Activated CD4-positive, alpha-beta T cell treated with anti-CD3 and anti-CD28 coated beads, Interleukin-2, amount 50 U/mL, for 1 hour (primary cell): ENCODE results near the gene CTAGE4.
"Not testable (repeated sequence)": the region's sequence is repeated elsewhere in the genome, so short reads cannot be mapped to it uniquely, and the experiment has no call there.

Experiments used
- DNase-seq: peaks from one replicate; pipeline ENCODE4 v3.0.0-alpha.2; 2020

Gene CTAGE4

GRCh38 chr7:144183166-144183565, at the start of gene CTAGE4:
TSS of gene CTAGE4 (plus strand) at chr7:144183466. CDS start at chr7:144183504, 38 bp downstream.
- not testable (repeated sequence) for DNase-seq

- DNase-seq = no peak
These were observed 49.1 kb upstream of the CTAGE4 start for GRCh38 chr7:144134116-144134515.

DNA sequence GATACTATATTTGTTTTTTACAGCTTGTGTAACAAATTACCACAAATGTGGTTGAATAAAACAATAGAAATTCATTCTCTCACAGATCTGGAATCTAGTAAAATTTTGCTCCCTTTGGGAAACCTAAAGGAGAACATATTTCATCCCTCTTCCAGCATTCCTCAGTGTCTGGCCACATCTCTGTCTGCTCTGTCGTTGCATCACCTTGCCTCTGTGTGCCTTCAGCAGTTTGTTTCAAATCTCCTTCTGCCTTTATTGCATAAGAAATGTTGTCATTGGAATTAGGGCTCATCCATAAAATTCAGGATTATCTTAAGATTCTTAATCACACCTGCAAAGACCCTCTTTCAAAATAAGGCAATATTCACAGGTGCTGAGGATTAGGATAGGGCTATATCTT, 45.8 kb upstream of the CTAGE4 start:
- no peak for DNase-seq

DNA sequence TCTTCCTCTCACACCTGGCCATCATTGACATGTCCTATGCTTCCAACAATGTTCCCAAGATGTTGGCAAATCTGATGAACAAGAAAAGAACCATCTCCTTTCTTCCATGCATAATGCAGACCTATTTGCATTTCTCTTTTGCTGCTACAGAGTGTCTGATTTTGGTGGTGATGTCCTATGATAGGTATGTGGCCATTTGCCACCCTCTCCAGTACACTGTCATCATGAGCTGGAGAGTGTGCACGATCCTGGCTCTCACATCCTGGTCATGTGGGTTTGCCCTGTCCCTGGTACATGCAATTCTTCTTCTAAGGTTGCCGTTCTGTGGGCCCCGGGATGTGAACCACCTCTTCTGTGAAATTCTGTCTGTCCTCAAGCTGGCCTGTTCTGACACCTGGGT, 41.1 kb upstream of the CTAGE4 start:
- DNase-seq = no peak

DNA sequence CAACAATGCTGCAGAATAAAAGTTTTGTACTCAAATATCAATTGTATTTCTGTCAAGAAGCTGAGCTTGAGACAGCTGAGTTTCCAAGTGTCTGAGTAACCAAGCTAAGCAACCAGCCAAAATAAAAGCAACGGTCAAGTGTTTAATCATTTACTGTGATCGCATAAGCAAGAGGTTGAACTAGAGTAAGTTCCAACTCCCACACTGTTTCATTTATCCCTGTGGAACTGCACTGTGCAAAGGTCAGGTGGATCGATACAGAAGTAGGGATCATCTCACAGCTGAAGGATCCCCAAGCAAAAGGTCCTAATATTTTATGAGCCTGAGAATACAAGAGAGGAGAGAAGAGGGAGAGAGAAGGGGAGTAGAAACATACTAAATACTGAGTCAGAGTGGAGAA, 38.8 kb upstream of the CTAGE4 start:
- no peak for DNase-seq

DNA sequence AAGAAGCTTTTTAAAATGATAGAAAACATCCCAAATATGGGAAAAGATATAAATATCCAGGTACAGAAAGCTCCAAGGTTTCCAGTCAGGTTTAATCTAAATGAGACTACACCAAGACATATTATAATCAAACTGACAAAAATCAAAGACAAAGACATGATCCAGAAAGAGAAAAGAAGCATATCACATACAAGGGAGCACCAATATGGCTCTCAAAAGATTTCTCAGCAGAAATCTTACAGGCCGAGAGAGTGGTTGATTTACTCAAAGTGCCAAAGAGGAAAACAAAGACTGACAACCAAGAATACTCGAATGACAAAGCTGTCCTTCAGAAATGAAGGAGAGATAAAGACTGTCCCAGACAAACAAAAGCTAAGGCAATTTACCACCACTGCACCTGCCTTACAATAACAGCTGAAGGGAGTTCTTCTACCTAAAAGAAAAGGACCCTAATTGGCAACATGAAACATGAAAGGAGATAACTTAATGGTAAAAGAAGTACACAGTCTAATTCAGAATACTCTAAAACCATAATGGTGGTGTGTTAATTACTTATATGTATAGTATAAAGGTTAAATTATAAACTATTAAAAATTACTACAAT, 34.9 kb upstream of the CTAGE4 start:
- DNase-seq = no peak

DNA sequence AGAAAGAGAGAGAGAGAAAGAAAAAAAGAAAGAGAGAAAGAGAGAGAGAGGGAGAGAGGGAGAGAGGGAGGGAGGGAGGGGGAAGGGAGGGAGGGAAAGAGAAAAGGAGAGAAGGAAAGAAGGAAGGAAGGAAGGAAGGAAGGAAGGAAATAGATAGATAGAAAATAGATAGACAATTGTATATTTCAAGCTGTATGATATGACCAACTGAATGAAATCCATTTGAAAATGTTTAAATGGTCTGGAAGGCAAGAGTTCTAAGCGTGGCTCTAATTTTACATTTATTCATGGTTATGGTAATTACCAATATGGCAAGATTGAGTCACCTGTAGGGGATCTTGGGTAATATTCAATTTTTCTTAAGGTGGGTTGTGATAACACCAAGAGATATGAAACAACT, 24.4 kb upstream of the CTAGE4 start:
- DNase-seq = no peak

- no peak for DNase-seq
These were observed 18.5 kb upstream of the CTAGE4 start for GRCh38 chr7:144164784-144165183.

- DNase-seq = not testable (repeated sequence)
These were observed 11.5 kb upstream of the CTAGE4 start for GRCh38 chr7:144171594-144172350.

DNA sequence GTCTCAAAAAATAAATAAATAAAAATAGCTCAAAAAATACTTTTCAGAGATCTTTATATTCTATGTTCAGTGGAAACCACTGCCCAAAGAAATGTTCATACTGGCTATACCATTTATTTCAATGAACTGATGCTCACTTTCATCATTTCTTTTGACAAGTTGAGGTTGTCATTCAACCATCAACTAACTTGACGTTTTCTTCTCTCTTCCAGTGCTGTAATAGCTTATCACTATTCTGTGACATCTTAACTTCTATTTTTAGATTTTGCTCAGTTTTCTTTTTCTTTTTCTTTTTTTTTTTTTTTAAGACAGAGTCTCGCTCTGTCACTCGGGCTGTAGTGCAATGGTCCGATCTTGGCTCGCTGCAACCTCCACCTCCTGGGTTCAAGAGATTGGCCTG, 8.7 kb upstream of the CTAGE4 start:
- DNase-seq = no peak

DNA sequence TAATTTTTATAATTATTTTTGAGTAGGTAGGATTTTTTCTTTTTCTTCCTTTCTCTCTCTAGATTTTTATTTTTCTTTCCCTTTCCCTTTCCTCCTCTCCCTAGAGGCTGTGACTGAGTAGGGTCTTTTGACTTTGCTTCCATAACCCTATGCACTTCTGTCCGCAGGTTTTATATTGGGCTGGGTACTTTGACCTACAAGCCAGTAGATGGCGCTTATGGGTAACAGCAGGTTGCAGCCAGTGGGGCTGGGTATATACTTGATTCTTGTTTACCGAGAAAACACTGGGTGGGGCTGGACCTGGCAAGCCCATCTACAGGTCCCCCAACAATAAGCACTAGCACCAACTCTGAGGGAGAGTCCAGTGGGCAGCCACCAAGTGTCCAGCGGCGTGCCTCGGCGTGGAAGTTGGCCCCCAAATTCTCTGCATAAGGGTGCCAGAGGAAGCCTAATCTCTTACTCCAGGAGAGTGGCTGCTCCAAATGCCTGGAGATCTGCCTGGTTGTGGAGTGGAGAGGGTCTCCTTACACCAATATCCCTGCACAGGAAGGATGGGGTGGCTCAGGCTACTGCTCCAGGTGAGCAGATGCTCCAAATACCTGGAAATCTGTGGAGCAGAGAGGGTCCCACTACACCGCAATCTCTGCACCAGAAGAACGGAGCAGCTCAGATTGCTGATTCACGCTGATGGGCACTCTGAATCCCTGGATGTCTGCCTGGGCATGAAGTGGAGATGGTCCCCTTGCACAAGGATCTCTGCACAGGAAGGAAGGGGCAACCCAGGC, 4.7 kb upstream of the CTAGE4 start:
- DNase-seq = peak; percentile 6

- DNase-seq = not testable (repeated sequence)
These were observed 4.1 kb upstream of the CTAGE4 start for GRCh38 chr7:144179165-144179479.

- DNase-seq = not testable (repeated sequence)
These were observed 4.6 kb downstream of the CTAGE4 start for GRCh38 chr7:144187848-144188247.

- DNase-seq = not testable (repeated sequence)
These were observed 5.4 kb downstream of the CTAGE4 start for GRCh38 chr7:144188578-144189171.

DNA sequence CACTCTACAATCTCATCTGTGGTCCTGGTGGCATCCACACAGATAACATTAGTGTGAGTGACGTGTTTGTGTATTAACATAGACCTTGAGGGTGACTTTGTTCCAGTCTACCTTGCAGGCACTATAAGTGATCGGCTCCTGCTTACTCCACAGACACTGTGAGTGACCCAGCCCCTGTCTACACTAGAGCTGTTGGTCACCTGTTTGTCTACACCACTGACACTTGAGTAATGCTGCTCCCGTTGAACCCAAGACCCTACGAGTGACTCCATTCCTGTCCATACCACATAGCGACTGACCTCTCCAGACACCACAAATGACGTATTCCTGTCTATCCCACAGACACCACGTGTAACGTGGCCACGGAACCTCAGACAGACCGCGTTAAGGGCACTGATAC, 10.5 kb downstream of the CTAGE4 start:
- not testable (repeated sequence) for DNase-seq

- not testable (repeated sequence) for DNase-seq
These were observed 11.2 kb downstream of the CTAGE4 start for GRCh38 chr7:144194453-144194852.

- DNase-seq = not testable (repeated sequence)
These were observed 12.1 kb downstream of the CTAGE4 start, which contains the start of gene ARHGEF35 for GRCh38 chr7:144195212-144195872. TSS of gene ARHGEF35 (minus strand) at chr7:144195833. CDS start at chr7:144188383, 7,450 bp downstream.

DNA sequence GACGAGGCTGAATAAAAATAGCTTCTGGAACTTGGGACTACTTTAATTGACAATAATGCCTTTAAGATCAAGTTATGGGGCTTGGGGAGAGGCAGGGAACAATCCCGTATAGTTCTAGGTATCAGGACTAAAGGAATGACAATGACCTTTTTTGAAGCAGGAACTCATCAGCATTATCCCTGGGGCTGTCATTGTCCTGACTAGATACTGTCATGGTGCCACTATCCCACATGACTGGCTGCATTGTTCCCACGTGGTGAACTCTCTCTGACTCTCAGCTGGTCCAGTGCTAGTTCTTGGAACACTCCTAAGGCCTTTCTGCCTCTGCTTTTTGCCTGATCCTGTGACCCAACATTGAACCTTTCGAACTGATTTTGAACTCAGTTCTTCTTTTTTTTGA, 15.7 kb downstream of the CTAGE4 start:
- DNase-seq = not testable (repeated sequence)

DNA sequence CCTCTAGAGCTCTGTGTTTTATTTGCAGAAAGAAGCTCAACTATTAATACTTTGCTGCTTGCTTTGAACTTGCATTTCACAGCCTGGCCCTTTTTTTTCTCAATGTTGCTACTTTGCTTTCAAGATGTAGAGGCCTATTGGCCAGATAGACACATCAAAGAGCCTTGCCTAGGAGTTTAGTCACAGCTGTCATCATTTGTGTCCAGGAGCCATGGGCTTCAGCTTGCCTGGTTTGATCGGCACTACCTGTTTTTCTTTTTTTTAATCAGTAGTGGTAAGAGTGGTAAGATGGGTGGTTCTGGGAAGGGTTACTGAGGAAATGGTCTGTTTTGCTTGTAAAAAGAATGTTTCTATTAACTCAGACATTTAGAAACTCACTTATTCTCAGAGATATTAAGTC, 18.7 kb downstream of the CTAGE4 start:
- not testable (repeated sequence) for DNase-seq

GRCh38 chr7:144203086-144203485, 19.8 kb downstream of the CTAGE4 start:
- not testable (repeated sequence) for DNase-seq

GRCh38 chr7:144205306-144205705, 22.0 kb downstream of the CTAGE4 start:
- DNase-seq = not testable (repeated sequence)

- not testable (repeated sequence) for DNase-seq
These were observed 33.9 kb downstream of the CTAGE4 start for GRCh38 chr7:144217200-144217599.

GRCh38 chr7:144218581-144218980, 35.3 kb downstream of the CTAGE4 start:
- not testable (repeated sequence) for DNase-seq
